ENCODE results near the gene TNIK.

DNA sequence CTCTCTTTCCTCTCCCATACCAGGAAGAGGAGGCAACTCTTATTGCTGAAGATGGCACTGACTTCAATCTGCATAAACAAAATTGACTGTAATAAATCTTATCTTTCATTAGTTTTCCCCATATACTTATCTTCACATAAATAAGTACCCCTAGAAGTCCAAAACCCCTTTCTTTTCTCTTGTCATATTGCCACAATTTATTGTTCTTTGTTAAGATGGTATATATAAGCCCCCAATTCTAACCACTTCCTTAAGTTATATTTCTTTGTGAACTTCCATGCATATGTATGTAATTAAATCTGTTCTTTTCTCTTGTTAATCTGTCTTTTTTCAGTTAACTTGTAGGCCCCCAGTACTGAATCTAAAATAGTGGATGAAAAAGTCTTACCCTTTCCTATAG is 68.8 kb downstream of the TNIK start:
- TF ChIP-seq, protein P1, sequence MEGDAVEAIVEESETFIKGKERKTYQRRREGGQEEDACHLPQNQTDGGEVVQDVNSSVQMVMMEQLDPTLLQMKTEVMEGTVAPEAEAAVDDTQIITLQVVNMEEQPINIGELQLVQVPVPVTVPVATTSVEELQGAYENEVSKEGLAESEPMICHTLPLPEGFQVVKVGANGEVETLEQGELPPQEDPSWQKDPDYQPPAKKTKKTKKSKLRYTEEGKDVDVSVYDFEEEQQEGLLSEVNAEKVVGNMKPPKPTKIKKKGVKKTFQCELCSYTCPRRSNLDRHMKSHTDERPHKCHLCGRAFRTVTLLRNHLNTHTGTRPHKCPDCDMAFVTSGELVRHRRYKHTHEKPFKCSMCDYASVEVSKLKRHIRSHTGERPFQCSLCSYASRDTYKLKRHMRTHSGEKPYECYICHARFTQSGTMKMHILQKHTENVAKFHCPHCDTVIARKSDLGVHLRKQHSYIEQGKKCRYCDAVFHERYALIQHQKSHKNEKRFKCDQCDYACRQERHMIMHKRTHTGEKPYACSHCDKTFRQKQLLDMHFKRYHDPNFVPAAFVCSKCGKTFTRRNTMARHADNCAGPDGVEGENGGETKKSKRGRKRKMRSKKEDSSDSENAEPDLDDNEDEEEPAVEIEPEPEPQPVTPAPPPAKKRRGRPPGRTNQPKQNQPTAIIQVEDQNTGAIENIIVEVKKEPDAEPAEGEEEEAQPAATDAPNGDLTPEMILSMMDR (IDR thresholded peaks at IDR 0.05) = no peak
- TF ChIP-seq TCF12 (IDR thresholded peaks at IDR 0.05) = no peak
- TF ChIP-seq SIN3A (IDR thresholded peaks at IDR 0.05; ENCODE audit: borderline replicate concordance, low read depth, low read length) = no peak
- TF ChIP-seq, protein P2, sequence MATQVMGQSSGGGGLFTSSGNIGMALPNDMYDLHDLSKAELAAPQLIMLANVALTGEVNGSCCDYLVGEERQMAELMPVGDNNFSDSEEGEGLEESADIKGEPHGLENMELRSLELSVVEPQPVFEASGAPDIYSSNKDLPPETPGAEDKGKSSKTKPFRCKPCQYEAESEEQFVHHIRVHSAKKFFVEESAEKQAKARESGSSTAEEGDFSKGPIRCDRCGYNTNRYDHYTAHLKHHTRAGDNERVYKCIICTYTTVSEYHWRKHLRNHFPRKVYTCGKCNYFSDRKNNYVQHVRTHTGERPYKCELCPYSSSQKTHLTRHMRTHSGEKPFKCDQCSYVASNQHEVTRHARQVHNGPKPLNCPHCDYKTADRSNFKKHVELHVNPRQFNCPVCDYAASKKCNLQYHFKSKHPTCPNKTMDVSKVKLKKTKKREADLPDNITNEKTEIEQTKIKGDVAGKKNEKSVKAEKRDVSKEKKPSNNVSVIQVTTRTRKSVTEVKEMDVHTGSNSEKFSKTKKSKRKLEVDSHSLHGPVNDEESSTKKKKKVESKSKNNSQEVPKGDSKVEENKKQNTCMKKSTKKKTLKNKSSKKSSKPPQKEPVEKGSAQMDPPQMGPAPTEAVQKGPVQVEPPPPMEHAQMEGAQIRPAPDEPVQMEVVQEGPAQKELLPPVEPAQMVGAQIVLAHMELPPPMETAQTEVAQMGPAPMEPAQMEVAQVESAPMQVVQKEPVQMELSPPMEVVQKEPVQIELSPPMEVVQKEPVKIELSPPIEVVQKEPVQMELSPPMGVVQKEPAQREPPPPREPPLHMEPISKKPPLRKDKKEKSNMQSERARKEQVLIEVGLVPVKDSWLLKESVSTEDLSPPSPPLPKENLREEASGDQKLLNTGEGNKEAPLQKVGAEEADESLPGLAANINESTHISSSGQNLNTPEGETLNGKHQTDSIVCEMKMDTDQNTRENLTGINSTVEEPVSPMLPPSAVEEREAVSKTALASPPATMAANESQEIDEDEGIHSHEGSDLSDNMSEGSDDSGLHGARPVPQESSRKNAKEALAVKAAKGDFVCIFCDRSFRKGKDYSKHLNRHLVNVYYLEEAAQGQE (IDR thresholded peaks at IDR 0.05; ENCODE audit: low read depth, low read length) = no peak
